ENCODE data around the gene TAF6L. TPM values are rescaled to one million over a fixed set of nuclear protein-coding genes. Genes with fewer than 3 reads are reported as not detected.
"Not testable (repeated sequence)": the region's sequence is repeated elsewhere in the genome, so short reads cannot be mapped to it uniquely, and the experiment has no call there.

Gene TAF6L
- total RNA-seq, 1 donor from 2014 or later, result 50.5 TPM

GRCh38 chr11:62726156-62726914 lies 44.9 kb upstream of the TAF6L start:
- peak overlapping the region; percentile 97 for H3K27ac Mint-ChIP-seq (ENCODE audit: unreplicated experiment)
- DNase-seq (ENCODE audit: low read depth, low spot score), result no peak
- TF ChIP-seq, protein P1, sequence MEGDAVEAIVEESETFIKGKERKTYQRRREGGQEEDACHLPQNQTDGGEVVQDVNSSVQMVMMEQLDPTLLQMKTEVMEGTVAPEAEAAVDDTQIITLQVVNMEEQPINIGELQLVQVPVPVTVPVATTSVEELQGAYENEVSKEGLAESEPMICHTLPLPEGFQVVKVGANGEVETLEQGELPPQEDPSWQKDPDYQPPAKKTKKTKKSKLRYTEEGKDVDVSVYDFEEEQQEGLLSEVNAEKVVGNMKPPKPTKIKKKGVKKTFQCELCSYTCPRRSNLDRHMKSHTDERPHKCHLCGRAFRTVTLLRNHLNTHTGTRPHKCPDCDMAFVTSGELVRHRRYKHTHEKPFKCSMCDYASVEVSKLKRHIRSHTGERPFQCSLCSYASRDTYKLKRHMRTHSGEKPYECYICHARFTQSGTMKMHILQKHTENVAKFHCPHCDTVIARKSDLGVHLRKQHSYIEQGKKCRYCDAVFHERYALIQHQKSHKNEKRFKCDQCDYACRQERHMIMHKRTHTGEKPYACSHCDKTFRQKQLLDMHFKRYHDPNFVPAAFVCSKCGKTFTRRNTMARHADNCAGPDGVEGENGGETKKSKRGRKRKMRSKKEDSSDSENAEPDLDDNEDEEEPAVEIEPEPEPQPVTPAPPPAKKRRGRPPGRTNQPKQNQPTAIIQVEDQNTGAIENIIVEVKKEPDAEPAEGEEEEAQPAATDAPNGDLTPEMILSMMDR (conservative IDR thresholded peaks at IDR 0.05), result no peak
- H3K27me3 Mint-ChIP-seq (ENCODE audit: low read depth), result no peaks in the 10 kb centered on the region
- peaks cover 50% of the 10 kb centered on the region for H3K4me1 Mint-ChIP-seq
- H3K9me3 Mint-ChIP-seq, result no peaks in the 10 kb centered on the region
- peaks cover 28% of the 10 kb centered on the region for H3K36me3 Mint-ChIP-seq (ENCODE audit: low read depth)
- H3K4me3 Mint-ChIP-seq, result peak overlapping the region; percentile 95

- Mint-ChIP-seq H3K4me3 (peak overlapping the region; percentile 97), H3K27ac (ENCODE audit: unreplicated experiment) (no peak overlapping the region), H3K27me3 (ENCODE audit: low read depth) (no peaks in the 10 kb centered on the region), H3K4me1 (peaks cover 48% of the 10 kb centered on the region), H3K9me3 (no peaks in the 10 kb centered on the region), H3K36me3 (ENCODE audit: low read depth) (peaks cover 23% of the 10 kb centered on the region)
- TF ChIP-seq, protein P1 (conservative IDR thresholded peaks at IDR 0.05), result no peak
- DNase-seq (ENCODE audit: low read depth, low spot score), result no peak
Observed at GRCh38 chr11:62726915-62727164, 44.4 kb upstream of the TAF6L start.

DNA sequence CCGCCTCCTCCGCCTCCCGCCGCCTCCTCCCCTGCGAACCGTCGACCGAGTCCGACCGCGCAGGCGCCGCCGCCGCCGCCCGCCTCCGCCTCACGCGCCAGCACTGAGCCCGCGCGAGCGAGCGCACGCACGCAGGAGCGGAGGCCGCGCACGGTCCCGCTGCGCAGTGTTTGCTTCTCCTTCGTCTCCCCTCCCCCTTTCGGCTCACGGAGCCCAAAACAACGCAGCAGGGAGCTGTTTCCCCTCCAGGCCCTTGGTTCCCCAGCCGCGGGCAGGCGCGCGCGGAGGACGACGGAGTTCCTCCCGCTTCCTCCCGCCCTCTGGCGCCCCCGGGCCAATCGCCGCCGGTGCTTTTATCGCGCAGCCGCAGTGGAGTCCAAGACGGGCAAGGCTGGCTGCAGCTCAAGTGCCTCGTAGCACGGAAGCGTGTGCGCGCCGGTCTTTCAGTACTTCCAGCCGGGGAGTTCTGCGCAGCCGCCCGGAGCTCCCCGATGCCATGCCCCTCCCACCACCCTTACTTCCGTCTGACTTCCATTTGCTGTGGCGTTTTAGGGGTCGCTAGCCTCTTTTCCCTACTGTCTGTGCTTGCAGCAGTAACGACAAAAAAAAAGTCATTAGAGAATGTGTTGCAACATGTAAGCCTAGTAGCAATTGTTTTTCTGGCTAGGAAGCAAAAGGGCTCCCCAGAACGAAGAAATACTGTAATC lies 43.9 kb upstream of the TAF6L start, which contains the start of gene HNRNPUL2:
TSS of gene HNRNPUL2 (minus strand) at position 293 of the 707 bp plus-strand sequence. CDS start 301 bp downstream, outside the sequence.
- TF ChIP-seq, protein P1 (conservative IDR thresholded peaks at IDR 0.05), result no peak
- Mint-ChIP-seq H3K4me3 (peak within 1 kb of the TSS; percentile 97), H3K4me1 (peaks cover 43% of the 10 kb centered on the region), H3K36me3 (ENCODE audit: low read depth) (peaks cover 19% of the 10 kb centered on the region), H3K27me3 (ENCODE audit: low read depth) (no peaks in the 10 kb centered on the region), H3K9me3 (no peaks in the 10 kb centered on the region), H3K27ac (ENCODE audit: unreplicated experiment) (peak within 1 kb of the TSS; percentile 99)
- peak; percentile 98 for DNase-seq (ENCODE audit: low read depth, low spot score)

GRCh38 chr11:62727872-62728170 lies 43.4 kb upstream of the TAF6L start:
- H3K9me3 Mint-ChIP-seq, result no peaks in the 10 kb centered on the region
- H3K4me3 Mint-ChIP-seq, result peak overlapping the region; percentile 97
- peaks cover 38% of the 10 kb centered on the region for H3K4me1 Mint-ChIP-seq
- peak; percentile 64 for DNase-seq (ENCODE audit: low read depth, low spot score)
- TF ChIP-seq, protein P1 (conservative IDR thresholded peaks at IDR 0.05), result no peak
- peak overlapping the region; percentile 99 for H3K27ac Mint-ChIP-seq (ENCODE audit: unreplicated experiment)
- H3K27me3 Mint-ChIP-seq (ENCODE audit: low read depth), result no peaks in the 10 kb centered on the region
- peaks cover 14% of the 10 kb centered on the region for H3K36me3 Mint-ChIP-seq (ENCODE audit: low read depth)

DNA sequence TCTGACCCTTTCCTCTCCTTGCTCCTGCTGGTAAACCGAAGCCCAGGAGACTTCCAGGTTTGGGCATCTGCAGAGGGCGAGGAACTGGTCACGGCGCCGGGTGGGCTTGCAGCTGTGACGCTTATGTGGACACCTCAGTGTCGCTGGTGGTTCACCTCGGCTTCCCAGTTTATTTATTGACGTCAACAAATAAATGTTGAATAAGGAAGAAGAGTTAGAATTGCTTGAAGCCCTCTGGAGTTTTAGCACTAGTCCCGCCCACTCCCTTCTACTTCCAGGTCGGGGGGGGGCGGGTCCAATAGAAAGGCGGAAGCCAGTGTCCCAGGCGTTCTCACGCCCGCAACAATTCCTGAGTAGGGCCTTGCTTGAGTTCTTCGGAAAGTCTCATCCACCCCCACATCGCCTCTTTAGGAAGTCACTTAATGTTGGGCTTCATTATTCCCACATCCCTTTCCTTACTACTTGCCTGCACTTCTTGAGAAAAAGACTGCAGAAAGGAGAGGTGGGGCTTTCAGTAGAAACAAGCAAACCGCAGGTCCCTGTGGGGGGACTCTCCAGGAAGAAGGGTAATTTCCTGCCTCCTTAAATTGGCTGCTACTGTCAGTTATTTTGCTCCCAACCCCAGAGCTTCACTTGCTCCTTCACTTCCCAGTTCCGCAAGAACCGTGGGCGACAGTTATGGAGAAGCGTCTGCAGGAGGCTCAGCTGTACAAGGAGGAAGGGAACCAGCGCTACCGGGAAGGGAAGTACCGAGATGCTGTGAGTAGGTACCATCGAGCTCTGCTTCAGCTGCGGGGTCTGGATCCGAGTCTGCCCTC lies 42.8 kb upstream of the TAF6L start, which contains the start of gene TTC9C:
TSS of gene TTC9C (plus strand) at position 316 of the 818 bp plus-strand sequence. CDS start at position 679, 363 bp downstream.
- Mint-ChIP-seq H3K27me3 (ENCODE audit: low read depth) (no peaks in the 10 kb centered on the region), H3K36me3 (ENCODE audit: low read depth) (peaks cover 15% of the 10 kb centered on the region), H3K9me3 (no peaks in the 10 kb centered on the region), H3K4me1 (peaks cover 37% of the 10 kb centered on the region), H3K4me3 (peak within 1 kb of the TSS; percentile 97), H3K27ac (ENCODE audit: unreplicated experiment) (peak within 1 kb of the TSS; percentile 99)
- DNase-seq (ENCODE audit: low read depth, low spot score), result peak; percentile 61
- TF ChIP-seq, protein P1 (conservative IDR thresholded peaks at IDR 0.05), result no peak

- H3K27ac Mint-ChIP-seq (ENCODE audit: unreplicated experiment), result peak overlapping the region; percentile 78
- H3K4me3 Mint-ChIP-seq, result peak overlapping the region; percentile 97
- not testable (repeated sequence) for H3K9me3 Mint-ChIP-seq; H3K36me3 Mint-ChIP-seq (ENCODE audit: low read depth); H3K27me3 Mint-ChIP-seq (ENCODE audit: low read depth); DNase-seq (ENCODE audit: low read depth, low spot score)
- peaks cover 20% of the 10 kb centered on the region for H3K4me1 Mint-ChIP-seq
Observed at GRCh38 chr11:62730076-62730475, 41.1 kb upstream of the TAF6L start.
